GM23248 (cell line): ENCODE results near the gene MEX3B. TPM values are rescaled to one million over a fixed set of nuclear protein-coding genes. Genes with fewer than 3 reads are reported as not detected.

Experiments
- DNase-seq: peaks from one replicate; pipeline ENCODE4 v3.0.0-alpha.2; 2015
- H2AFZ ChIP-seq: fragments of 200-600 bp; sonication (generic); 2 replicates; pipeline ENCODE4 v1.6.1; 2016; ENCODE audit warnings: antibody characterized with exemption
- H3F3A ChIP-seq: fragments of 200-600 bp; sonication (generic); 2 replicates; pipeline ENCODE4 v1.6.1; 2016; ENCODE audit warnings: mild to moderate bottlenecking, antibody characterized with exemption, mixed run types; ENCODE audit not compliant: insufficient read depth
- H3K27ac ChIP-seq: fragments of 200-600 bp; sonication (generic); 2 replicates; pipeline ENCODE4 v1.5.1; 2016; ENCODE audit warnings: mild to moderate bottlenecking
- H3K27me3 ChIP-seq: fragments of 200-600 bp; sonication (generic); replicated peaks from 2 replicates; pipeline ENCODE4 v1.6.1; 2016; ENCODE audit warnings: mild to moderate bottlenecking; ENCODE audit not compliant: insufficient read depth
- H3K36me3 ChIP-seq: fragments of 200-600 bp; sonication (generic); 2 replicates; pipeline ENCODE4 v1.6.1; 2016; ENCODE audit warnings: low read depth, mild to moderate bottlenecking
- H3K4me1 ChIP-seq: fragments of 200-600 bp; sonication (generic); 2 replicates; pipeline ENCODE4 v1.6.1; 2016; ENCODE audit warnings: mild to moderate bottlenecking; ENCODE audit not compliant: insufficient read depth
- H3K4me2 ChIP-seq: fragments of 200-600 bp; sonication (generic); one replicate; pipeline ENCODE4 v1.6.1; 2016; ENCODE audit warnings: mild to moderate bottlenecking; ENCODE audit not compliant: unreplicated experiment
- H3K4me3 ChIP-seq: fragments of 200-600 bp; sonication (generic); 2 replicates; pipeline ENCODE4 v1.5.1; 2016; ENCODE audit warnings: mild to moderate bottlenecking
- H3K79me2 ChIP-seq: fragments of 200-600 bp; sonication (generic); 2 replicates; pipeline ENCODE4 v1.6.1; 2016; ENCODE audit warnings: mild to moderate bottlenecking; ENCODE audit not compliant: insufficient read depth
- H3K9ac ChIP-seq: fragments of 200-600 bp; sonication (generic); 2 replicates; pipeline ENCODE4 v1.6.1; 2016; ENCODE audit warnings: mild to moderate bottlenecking
- H3K9me2 ChIP-seq: fragments of 200-600 bp; sonication (generic); 2 replicates; pipeline ENCODE4 v1.6.1; 2016; ENCODE audit warnings: mixed run types, mild to moderate bottlenecking, moderate library complexity; ENCODE audit not compliant: insufficient read depth
- H3K9me3 ChIP-seq: fragments of 200-600 bp; sonication (generic); one replicate; pipeline ENCODE4 v1.6.1; 2017; ENCODE audit warnings: low read depth
- H4K20me1 ChIP-seq: fragments of 200-600 bp; sonication (generic); 2 replicates; pipeline ENCODE4 v1.6.0; 2016; ENCODE audit not compliant: insufficient read depth
- EZH2 ChIP-seq: fragments of 200-600 bp; sonication (generic); IDR thresholded peaks from 2 replicates; pipeline ENCODE4 v1.6.1; 2018; ENCODE audit warnings: antibody characterized with exemption, mild to moderate bottlenecking; ENCODE audit not compliant: insufficient read depth, poor library complexity, severe bottlenecking
- EZH2phosphoT487 ChIP-seq: fragments of 200-600 bp; sonication (generic); IDR thresholded peaks from 2 replicates; pipeline ENCODE4 v1.6.1; 2018; ENCODE audit warnings: antibody characterized with exemption, moderate library complexity, mild to moderate bottlenecking, low read depth; ENCODE audit not compliant: insufficient read depth
- WGBS, 2 experiments: methylation state at CpG; one replicate each; pipeline ENCODE4 v1.1.6; 2015 to 2017; ENCODE audit warnings: low lambda C conversion rate in 2 of 2, low coverage in 1 of 2; ENCODE audit errors: missing lambda C conversion rate in 2 of 2; 5-methylcytosine and 5-hydroxymethylcytosine counted together
- in situ Hi-C: fragments of 300-500 bp; cut with MboI; formaldehyde crosslinking; loops from 2 replicates; pipeline ENCODE4 v1.15.0; 2020
- polyA plus RNA-seq: library from polyadenylated mRNA; unstranded; fragments of >200 nt; fragmentation: Nextera tagmentation; extraction: Ambion mirVana; gene quantifications from 2 replicates; pipeline ENCODE4 v1.2.1, GENCODE V29; 2016
- total RNA-seq: library from RNA; depleted of rRNA; stranded (reverse); fragments of >200 nt; shearing (Covaris generic); gene quantifications from 2 replicates; pipeline ENCODE4 v1.2.3, GENCODE V29; 2014; rRNA removed

MEX3B gene
- total RNA-seq, result 11.4 and 13.3 TPM in 2 replicates
- polyA plus RNA-seq, result 5.3 and 5.7 TPM in 2 replicates

DNA sequence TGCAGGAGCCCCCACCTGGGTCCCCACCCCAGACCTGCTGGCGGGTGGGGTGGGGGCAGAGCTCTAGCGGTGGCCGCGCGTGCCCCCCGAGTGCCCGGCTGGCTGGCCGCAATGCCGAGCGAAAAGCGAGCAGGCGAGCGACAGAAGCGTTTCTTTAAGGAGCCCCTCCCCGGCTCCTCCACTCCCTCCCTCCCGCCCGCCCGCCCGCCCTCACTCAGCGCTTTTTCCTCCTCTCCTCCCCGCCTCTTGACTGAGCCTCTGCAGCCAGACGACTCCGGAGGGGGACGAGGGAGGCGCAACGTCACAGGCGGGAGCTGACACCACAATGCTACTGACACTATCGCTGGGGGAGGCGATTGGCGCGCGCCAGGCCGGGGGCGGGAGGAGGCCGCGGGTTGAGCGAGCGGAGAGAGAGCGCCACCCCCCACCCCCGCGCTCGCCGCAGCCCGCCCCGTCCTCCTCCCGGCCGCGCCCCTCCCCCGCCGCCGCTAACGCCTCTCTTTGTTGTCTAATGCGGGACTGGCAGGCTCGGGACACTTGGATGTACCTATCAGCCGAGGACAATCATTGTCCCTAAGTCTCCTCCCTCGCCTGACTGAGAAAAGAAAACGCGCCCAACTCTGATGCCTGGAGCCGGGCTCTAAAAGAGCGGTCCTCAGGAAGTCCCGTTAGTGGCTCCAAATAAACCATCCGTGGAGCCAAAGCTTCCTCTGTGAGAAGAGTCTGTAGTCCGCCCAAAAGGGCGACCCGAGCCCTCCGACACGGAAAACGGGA is at the start of gene MEX3B:
TSS of gene MEX3B (minus strand) at position 127 of the 774 bp plus-strand sequence. CDS start 313 bp downstream, outside the sequence.
- Histone ChIP-seq H3F3A (peaks cover 6% of the 10 kb centered on the region; the same call in 1 of the 2 replicates), H3K36me3 (peaks cover 9% of the 10 kb centered on the region; the same call in 1 of the 2 replicates), H2AFZ (peak within 1 kb of the TSS; percentile 88), H3K27ac (peak within 1 kb of the TSS; percentile 90), H4K20me1 (no peaks in the 10 kb centered on the region), H3K4me2 (peak within 1 kb of the TSS; percentile 85), H3K4me3 (peak within 1 kb of the TSS; percentile 95), H3K9ac (peak within 1 kb of the TSS; percentile 88), H3K9me2 (no peaks in the 10 kb centered on the region), H3K79me2 (peaks cover 28% of the 10 kb centered on the region), H3K27me3 (0 out of 2 replicates have a peak, but pooled peaks cover 10% of the 10 kb centered on the region), H3K9me3 (no peaks in the 10 kb centered on the region), H3K4me1 (peaks cover 12% of the 10 kb centered on the region)
- peak; percentile 97 for DNase-seq
- WGBS, 2 experiments, result 1% methylated on average over 18 to 68 of the region's 68 CpGs
- in situ Hi-C loops, result no loop called here
- TF ChIP-seq EZH2phosphoT487, result no peak
- TF ChIP-seq EZH2, result no peak

DNA sequence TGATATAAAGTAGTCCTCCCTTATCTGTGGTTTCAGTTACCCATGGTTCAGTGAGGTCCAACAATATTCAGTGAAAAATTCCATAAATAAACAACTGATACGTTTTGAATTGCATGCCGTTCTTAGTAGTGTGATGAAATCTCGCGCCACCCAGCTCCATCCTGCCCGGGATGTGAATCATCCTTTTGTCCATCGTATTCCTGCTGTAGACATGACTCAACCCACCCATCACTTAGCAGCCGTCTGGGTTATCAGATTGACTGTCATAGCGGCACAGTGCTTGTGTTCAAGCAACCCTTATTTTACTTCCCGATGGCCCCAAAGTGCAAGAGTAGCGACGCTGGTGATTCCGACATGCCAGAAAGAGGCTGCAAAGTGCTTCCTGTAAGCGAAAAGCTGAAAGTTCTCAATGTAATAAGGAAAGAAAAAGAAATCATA is 48.0 kb upstream of the MEX3B start:
- H3K27ac ChIP-seq, result peak overlapping the region; percentile 35
- in situ Hi-C loops, result no loop called here
- H3F3A ChIP-seq, result no peaks in the 10 kb centered on the region
- H3K9ac ChIP-seq, result no peak overlapping the region
- no peaks in the 10 kb centered on the region for H3K9me3 ChIP-seq
- TF ChIP-seq EZH2phosphoT487 (no peak), EZH2 (no peak)
- H4K20me1 ChIP-seq, result no peaks in the 10 kb centered on the region
- no peaks in the 10 kb centered on the region for H3K4me1 ChIP-seq
- H3K4me2 ChIP-seq, result no peak overlapping the region
- no peaks in the 10 kb centered on the region for H3K79me2 ChIP-seq
- peak overlapping the region; percentile 10; the same call in 1 of the 2 replicates for H3K4me3 ChIP-seq
- no peaks in the 10 kb centered on the region for H3K9me2 ChIP-seq
- H3K36me3 ChIP-seq, result no peaks in the 10 kb centered on the region
- 49 to 50% methylated on average over 13 of the region's 13 CpGs for WGBS, 2 experiments
- peak; percentile 89 for DNase-seq
- no peaks in the 10 kb centered on the region; the same call in 1 of the 2 replicates for H3K27me3 ChIP-seq
- peak overlapping the region; percentile 43; the same call in 1 of the 2 replicates for H2AFZ ChIP-seq

DNA sequence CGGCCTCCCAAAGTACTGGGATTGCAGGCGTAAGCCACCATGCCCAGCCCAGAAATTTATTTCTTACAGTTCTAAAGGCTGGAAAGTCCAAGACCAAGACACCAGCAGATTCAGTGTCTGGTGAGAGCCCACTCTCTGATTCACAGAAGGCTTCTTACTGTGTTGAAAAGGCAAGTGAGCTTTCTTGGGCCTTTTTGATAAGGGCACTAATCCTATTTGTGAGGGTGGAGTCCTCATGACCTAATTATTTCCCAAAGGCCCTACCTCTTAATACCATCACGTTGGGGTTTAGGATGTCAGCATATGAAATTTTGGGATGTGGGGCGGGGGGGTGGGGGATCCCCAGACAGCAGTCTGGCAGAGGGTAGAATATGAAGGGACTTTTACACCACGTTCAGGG is 47.5 kb upstream of the MEX3B start:
- 60 to 62% methylated on average over 5 of the region's 5 CpGs for WGBS, 2 experiments
- H3K4me2 ChIP-seq, result no peak overlapping the region
- H3K79me2 ChIP-seq, result no peaks in the 10 kb centered on the region
- no peak overlapping the region for H3K9ac ChIP-seq
- H3F3A ChIP-seq, result no peaks in the 10 kb centered on the region
- no peak for TF ChIP-seq EZH2
- TF ChIP-seq EZH2phosphoT487, result no peak
- no peaks in the 10 kb centered on the region for H3K9me3 ChIP-seq
- H3K9me2 ChIP-seq, result no peaks in the 10 kb centered on the region
- H3K4me3 ChIP-seq, result no peak overlapping the region
- DNase-seq, result no peak
- no peaks in the 10 kb centered on the region; the same call in 1 of the 2 replicates for H3K27me3 ChIP-seq
- H3K36me3 ChIP-seq, result no peaks in the 10 kb centered on the region
- H3K4me1 ChIP-seq, result no peaks in the 10 kb centered on the region
- H3K27ac ChIP-seq, result peak overlapping the region; percentile 35; the same call in 1 of the 2 replicates
- no peak overlapping the region for H2AFZ ChIP-seq
- in situ Hi-C loops, result no loop called here
- no peaks in the 10 kb centered on the region for H4K20me1 ChIP-seq

DNA sequence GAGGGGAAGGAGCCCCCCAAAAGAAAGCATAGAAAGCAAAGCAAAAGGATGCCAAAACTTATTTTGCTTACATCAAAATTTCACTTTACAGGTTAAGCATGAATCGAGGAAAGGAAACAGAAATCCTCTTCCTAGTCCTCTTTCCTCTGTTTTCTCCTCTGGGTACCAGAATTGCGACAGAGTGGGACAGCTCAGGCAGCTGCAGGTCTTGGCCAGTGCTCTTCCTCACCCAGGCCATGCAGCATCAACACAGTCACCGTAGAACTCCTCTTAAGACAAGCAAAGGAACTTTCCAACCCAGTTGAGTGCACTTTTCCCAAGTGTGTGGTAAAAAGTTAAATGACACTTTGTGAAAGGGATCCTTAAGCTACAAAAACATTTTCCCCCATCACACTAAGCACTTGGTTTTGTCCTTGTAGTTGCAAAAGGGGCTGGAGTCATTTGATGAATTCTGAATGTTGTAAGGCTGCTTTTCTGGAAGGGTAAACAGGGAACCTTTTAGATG is 45.9 kb upstream of the MEX3B start:
- Histone ChIP-seq H3K9ac (no peak overlapping the region), H3K4me1 (no peaks in the 10 kb centered on the region), H3K36me3 (no peaks in the 10 kb centered on the region), H3K9me2 (no peaks in the 10 kb centered on the region), H3K79me2 (no peaks in the 10 kb centered on the region), H2AFZ (no peak overlapping the region), H3K4me3 (no peak overlapping the region), H4K20me1 (no peaks in the 10 kb centered on the region), H3F3A (no peaks in the 10 kb centered on the region), H3K27me3 (no peaks in the 10 kb centered on the region; the same call in 1 of the 2 replicates), H3K27ac (no peak overlapping the region), H3K9me3 (no peaks in the 10 kb centered on the region), H3K4me2 (no peak overlapping the region)
- peak; percentile 11 for DNase-seq
- no peak for TF ChIP-seq EZH2
- no peak for TF ChIP-seq EZH2phosphoT487
- WGBS, 2 experiments, result 70 to 81% methylated on average over 3 of the region's 3 CpGs
- in situ Hi-C loops, result no loop called here
